Esophagus muscularis mucosa (tissue), 3 donors: ENCODE results near the gene HHLA2.

Experiments
- CTCF ChIP-seq, 3 experiments: fragments of 200-600 bp in 2 of 3; fragments of 450-650 bp in 1 of 3; sonication (generic) in 2 of 3; IDR thresholded peaks; one replicate each; pipeline ENCODE4 v1.5.1; 2017 to 2019; ENCODE audit warnings: antibody characterized with exemption in 3 of 3, mild to moderate bottlenecking in 2 of 3, moderate library complexity in 1 of 3
- POLR2A ChIP-seq: fragments of 450-650 bp; IDR thresholded peaks from one replicate; pipeline ENCODE4 v1.6.1; 2017; ENCODE audit warnings: antibody characterized with exemption, moderate library complexity, mild to moderate bottlenecking, low read depth
- POLR2AphosphoS5 ChIP-seq, 2 donors: sonication (generic); formaldehyde crosslinking; IDR thresholded peaks; one replicate each; pipeline ENCODE4 v1.6.1; 2017; ENCODE audit warnings: antibody characterized with exemption in 2 of 2

- TF ChIP-seq CTCF (IDR thresholded peaks at IDR 0.05) (no peak), POLR2A (no peak), POLR2AphosphoS5 (IDR thresholded peaks at IDR 0.05) (no peak)
Measured at GRCh38 chr3:108409800-108410178, 113.4 kb downstream of the HHLA2 start.
